ENCODE data around the gene YPEL2. TPM values are rescaled to one million over a fixed set of nuclear protein-coding genes. Genes with fewer than 3 reads are reported as not detected.
"Not testable (repeated sequence)": the region's sequence is repeated elsewhere in the genome, so short reads cannot be mapped to it uniquely, and the experiment has no call there.

The YPEL2 gene
- polyA plus RNA-seq, 1 of the 3 experiments (the other 2 are of a cell fraction): 3.2 TPM

DNA sequence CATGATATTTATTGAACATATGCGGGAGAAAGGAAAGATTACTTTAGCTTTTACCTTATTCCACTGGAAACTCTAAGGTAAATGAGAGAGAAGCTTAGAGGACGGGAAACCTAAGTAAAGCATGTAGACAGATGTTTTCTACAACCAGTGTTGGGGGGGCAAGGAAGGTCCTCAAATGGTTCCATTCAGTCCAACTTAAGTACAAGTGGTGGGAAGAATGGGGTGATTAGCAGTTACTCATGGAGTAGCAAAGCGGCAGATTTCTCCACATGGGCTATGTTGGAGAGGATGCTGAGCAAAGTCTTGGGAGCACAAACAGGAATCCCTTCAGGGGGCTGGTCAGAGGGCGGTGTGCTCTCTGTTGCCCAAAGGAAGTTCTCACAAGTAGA, 78.6 kb downstream of the YPEL2 start:
- peaks cover 13% of the 10 kb centered on the region for H3F3A ChIP-seq (replicated peaks; ENCODE audit: insufficient read depth)
- H3K9me2 ChIP-seq: no peaks in the 10 kb centered on the region
- H3K79me2 ChIP-seq (ENCODE audit: insufficient read depth): no peaks in the 10 kb centered on the region
- no peak overlapping the region for H3K4me2 ChIP-seq
- no peak overlapping the region for H3K9ac ChIP-seq
- CTCF ChIA-PET: interaction anchor here (1.1 to 1.3 kb wide), 3 partner anchors 15 to 80 kb away, joined by 3 to 5 read pairs (median 5); no protein-coding TSS in a partner anchor
- H3K36me3 ChIP-seq (replicated peaks in 1 of 2; ENCODE audit: control insufficient read depth in 1 of 2, insufficient read depth in 2 of 2, low read length in 1 of 2): peaks cover 0 to 3% of the 10 kb centered on the region in 2 experiments
- H3K27me3 ChIP-seq (ENCODE audit: insufficient read depth): no peaks in the 10 kb centered on the region
- H4K20me1 ChIP-seq (ENCODE audit: insufficient read depth): no peaks in the 10 kb centered on the region
- TF ChIP-seq GABPA (IDR thresholded peaks at IDR 0.05; ENCODE audit: low read depth) (no peak), RAD21 (IDR thresholded peaks at IDR 0.05; ENCODE audit: low read length) (no peak), EP300 (IDR thresholded peaks at IDR 0.05; ENCODE audit: borderline replicate concordance in 1 of 2, low read depth in 1 of 2, low read length in 1 of 2) (no peak)
- TF ChIP-seq, protein P1, sequence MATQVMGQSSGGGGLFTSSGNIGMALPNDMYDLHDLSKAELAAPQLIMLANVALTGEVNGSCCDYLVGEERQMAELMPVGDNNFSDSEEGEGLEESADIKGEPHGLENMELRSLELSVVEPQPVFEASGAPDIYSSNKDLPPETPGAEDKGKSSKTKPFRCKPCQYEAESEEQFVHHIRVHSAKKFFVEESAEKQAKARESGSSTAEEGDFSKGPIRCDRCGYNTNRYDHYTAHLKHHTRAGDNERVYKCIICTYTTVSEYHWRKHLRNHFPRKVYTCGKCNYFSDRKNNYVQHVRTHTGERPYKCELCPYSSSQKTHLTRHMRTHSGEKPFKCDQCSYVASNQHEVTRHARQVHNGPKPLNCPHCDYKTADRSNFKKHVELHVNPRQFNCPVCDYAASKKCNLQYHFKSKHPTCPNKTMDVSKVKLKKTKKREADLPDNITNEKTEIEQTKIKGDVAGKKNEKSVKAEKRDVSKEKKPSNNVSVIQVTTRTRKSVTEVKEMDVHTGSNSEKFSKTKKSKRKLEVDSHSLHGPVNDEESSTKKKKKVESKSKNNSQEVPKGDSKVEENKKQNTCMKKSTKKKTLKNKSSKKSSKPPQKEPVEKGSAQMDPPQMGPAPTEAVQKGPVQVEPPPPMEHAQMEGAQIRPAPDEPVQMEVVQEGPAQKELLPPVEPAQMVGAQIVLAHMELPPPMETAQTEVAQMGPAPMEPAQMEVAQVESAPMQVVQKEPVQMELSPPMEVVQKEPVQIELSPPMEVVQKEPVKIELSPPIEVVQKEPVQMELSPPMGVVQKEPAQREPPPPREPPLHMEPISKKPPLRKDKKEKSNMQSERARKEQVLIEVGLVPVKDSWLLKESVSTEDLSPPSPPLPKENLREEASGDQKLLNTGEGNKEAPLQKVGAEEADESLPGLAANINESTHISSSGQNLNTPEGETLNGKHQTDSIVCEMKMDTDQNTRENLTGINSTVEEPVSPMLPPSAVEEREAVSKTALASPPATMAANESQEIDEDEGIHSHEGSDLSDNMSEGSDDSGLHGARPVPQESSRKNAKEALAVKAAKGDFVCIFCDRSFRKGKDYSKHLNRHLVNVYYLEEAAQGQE (IDR thresholded peaks at IDR 0.05; ENCODE audit: low read depth, low read length): no peak
- H3K4me1 ChIP-seq (ENCODE audit: control insufficient read depth in 1 of 2, insufficient read depth in 2 of 2, low read depth in 1 of 2, low read length in 1 of 2): peaks cover 9 to 16% of the 10 kb centered on the region in 2 experiments; a peak in 2 of 4 replicates
- DNase-seq: no peak
- no peak overlapping the region for H3K27ac ChIP-seq (ENCODE audit: low read depth in 2 of 2, low read length in 1 of 2)
- 96% methylated on average over 4 of the region's 4 CpGs for WGBS (ENCODE audit: low lambda C conversion rate)
- no peak overlapping the region for H3K4me3 ChIP-seq (ENCODE audit: low read depth in 2 of 2, low read length in 1 of 2)
- POLR2A ChIA-PET: no interaction called here
- no peak overlapping the region for H2AFZ ChIP-seq (ENCODE audit: low read depth)
- H3K9me3 ChIP-seq: no peaks in the 10 kb centered on the region

GRCh38 chr17:59412431-59412830, 81.0 kb downstream of the YPEL2 start:
- H3K9me3 ChIP-seq; H3K4me1 ChIP-seq (ENCODE audit: control insufficient read depth in 1 of 2, insufficient read depth in 2 of 2, low read depth in 1 of 2, low read length in 1 of 2); POLR2A ChIA-PET; H3K9ac ChIP-seq; H3F3A ChIP-seq (replicated peaks; ENCODE audit: insufficient read depth); H3K4me2 ChIP-seq; H3K9me2 ChIP-seq; H3K4me3 ChIP-seq (ENCODE audit: low read depth in 2 of 2, low read length in 1 of 2); DNase-seq; H4K20me1 ChIP-seq (ENCODE audit: insufficient read depth); H3K27me3 ChIP-seq (ENCODE audit: insufficient read depth); H3K27ac ChIP-seq (ENCODE audit: low read depth in 2 of 2, low read length in 1 of 2); H2AFZ ChIP-seq (ENCODE audit: low read depth); H3K79me2 ChIP-seq (ENCODE audit: insufficient read depth); H3K36me3 ChIP-seq (replicated peaks in 1 of 2; ENCODE audit: control insufficient read depth in 1 of 2, insufficient read depth in 2 of 2, low read length in 1 of 2): not testable (repeated sequence)
- CTCF ChIA-PET: interaction anchor here (0.6 to 1.1 kb wide), 2 partner anchors 29 to 80 kb away, joined by 3 read pairs; no protein-coding TSS in a partner anchor
- WGBS (ENCODE audit: low lambda C conversion rate): 90% methylated on average over 5 of the region's 5 CpGs

- Histone ChIP-seq H2AFZ (ENCODE audit: low read depth) (no peak overlapping the region), H3K27me3 (ENCODE audit: insufficient read depth) (no peaks in the 10 kb centered on the region), H3K9ac (no peak overlapping the region), H3K4me3 (ENCODE audit: low read depth in 2 of 2, low read length in 1 of 2) (no peak overlapping the region), H3K79me2 (ENCODE audit: insufficient read depth) (no peaks in the 10 kb centered on the region), H3K4me1 (ENCODE audit: control insufficient read depth in 1 of 2, insufficient read depth in 2 of 2, low read depth in 1 of 2, low read length in 1 of 2) (no peaks in the 10 kb centered on the region; a peak in 1 of 4 replicates), H3K9me2 (no peaks in the 10 kb centered on the region), H4K20me1 (ENCODE audit: insufficient read depth) (no peaks in the 10 kb centered on the region), H3K9me3 (no peaks in the 10 kb centered on the region), H3K36me3 (replicated peaks in 1 of 2; ENCODE audit: control insufficient read depth in 1 of 2, insufficient read depth in 2 of 2, low read length in 1 of 2) (peaks cover 0 to 3% of the 10 kb centered on the region in 2 experiments), H3K27ac (ENCODE audit: low read depth in 2 of 2, low read length in 1 of 2) (no peak overlapping the region), H3F3A (replicated peaks; ENCODE audit: insufficient read depth) (no peaks in the 10 kb centered on the region), H3K4me2 (no peak overlapping the region)
- POLR2A ChIA-PET: no interaction called here
- CTCF ChIA-PET: interaction anchor here (0.7 to 1.7 kb wide), 4 partner anchors 11 to 83 kb away, joined by 3 to 6 read pairs (median 4); no protein-coding TSS in a partner anchor
- 77% methylated on average over 8 of the region's 8 CpGs for WGBS (ENCODE audit: low lambda C conversion rate)
- no peak for TF ChIP-seq TEAD4 (IDR thresholded peaks at IDR 0.05; ENCODE audit: borderline replicate concordance, insufficient read depth)
- TF ChIP-seq MEF2A (IDR thresholded peaks at IDR 0.05; ENCODE audit: borderline replicate concordance, low read depth): no peak
- no peak for TF ChIP-seq FOXJ3 (CRISPR knock-in tag; IDR thresholded peaks at IDR 0.05)
- no peak for TF ChIP-seq TCF12 (IDR thresholded peaks at IDR 0.05)
- TF ChIP-seq, protein P1 (IDR thresholded peaks at IDR 0.05; ENCODE audit: low read depth, low read length): no peak
- no peak for TF ChIP-seq NFIC (IDR thresholded peaks at IDR 0.05; ENCODE audit: borderline replicate concordance)
- DNase-seq: no peak
Measured at GRCh38 chr17:59413014-59413766, 81.7 kb downstream of the YPEL2 start.

All from SK-N-SH (cell line).